HG02943 (cell line): Measurements from ENCODE around the gene SELENOP.

Experiments used
- ATAC-seq: cut with Tn5 transposase; IDR thresholded peaks from one replicate; pipeline ENCODE4 v1.9.1; 2021; ENCODE audit warnings: mild to moderate bottlenecking, low read depth, moderate library complexity; ENCODE audit not compliant: unreplicated experiment

Gene SELENOP

GRCh38 chr5:42799668-42800114 is 12.0 kb downstream of the SELENOP start:
- ATAC-seq = no peak

- ATAC-seq = no peak
Observed at GRCh38 chr5:42799241-42799608, 12.5 kb downstream of the SELENOP start.

- ATAC-seq = no peak
Observed at GRCh38 chr5:42798284-42799240, 13.1 kb downstream of the SELENOP start.

GRCh38 chr5:42791151-42791550 is 20.5 kb downstream of the SELENOP start:
- ATAC-seq = no peak

GRCh38 chr5:42787845-42788244 is 23.8 kb downstream of the SELENOP start:
- no peak for ATAC-seq

GRCh38 chr5:42787073-42787472 is 24.6 kb downstream of the SELENOP start:
- ATAC-seq = no peak

- ATAC-seq = no peak
Observed at GRCh38 chr5:42785756-42786155, 25.9 kb downstream of the SELENOP start.

GRCh38 chr5:42784132-42784531 is 27.6 kb downstream of the SELENOP start:
- ATAC-seq = no peak

- no peak for ATAC-seq
Observed at GRCh38 chr5:42781584-42781983, 30.1 kb downstream of the SELENOP start.

GRCh38 chr5:42779083-42779482 is 32.6 kb downstream of the SELENOP start:
- no peak for ATAC-seq

GRCh38 chr5:42772265-42772993 is 39.3 kb downstream of the SELENOP start:
- ATAC-seq = no peak

GRCh38 chr5:42770003-42770402 is 41.7 kb downstream of the SELENOP start:
- ATAC-seq = no peak

GRCh38 chr5:42768106-42768504 is 43.6 kb downstream of the SELENOP start:
- ATAC-seq = no peak

- no peak for ATAC-seq
Observed at GRCh38 chr5:42767491-42768105, 44.1 kb downstream of the SELENOP start.

GRCh38 chr5:42761791-42762190 is 49.9 kb downstream of the SELENOP start:
- no peak for ATAC-seq

- ATAC-seq = no peak
Observed at GRCh38 chr5:42760426-42760825, 51.3 kb downstream of the SELENOP start.

GRCh38 chr5:42759456-42759855 is 52.2 kb downstream of the SELENOP start:
- no peak for ATAC-seq

GRCh38 chr5:42756606-42757601 is 54.8 kb downstream of the SELENOP start, which contains the start of gene CCDC152:
Gene CCDC152, plus strand, starts transcription at chr5:42756818. Its CDS starts 2,304 bp downstream, at chr5:42759122.
- peak; percentile 89 for ATAC-seq

- ATAC-seq = no peak
Observed at GRCh38 chr5:42753099-42753498, 58.6 kb downstream of the SELENOP start.

- ATAC-seq = no peak
Observed at GRCh38 chr5:42751044-42751443, 60.6 kb downstream of the SELENOP start.
